NCI-H2227 (cell line): ENCODE data around the gene PCSK2.

Source experiments
- DNase-seq: peaks from one replicate; lab custom pipeline; 2025; ENCODE audit not compliant: unreplicated experiment; lab: John Stamatoyannopoulos, UW

Gene PCSK2

DNA sequence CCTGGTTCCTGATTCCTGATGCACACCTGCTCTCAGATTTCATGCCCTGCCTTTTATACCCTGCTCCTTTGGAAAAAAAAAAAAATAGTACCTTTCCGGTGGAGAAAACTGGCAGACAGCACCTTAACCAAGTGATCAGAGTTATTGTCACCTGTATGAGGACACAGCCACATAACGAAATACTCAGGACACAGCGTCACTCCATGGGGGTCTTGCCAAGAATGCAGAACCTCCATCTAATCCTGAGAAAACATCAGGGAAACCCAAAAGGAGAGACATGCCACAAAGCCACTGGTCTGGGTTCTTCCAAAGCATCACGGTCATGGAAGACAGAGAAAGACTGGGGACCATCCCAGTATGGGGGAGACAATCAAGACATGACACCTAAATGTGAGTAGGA is 275.3 kb downstream of the PCSK2 start:
- DNase-seq: no peak

DNA sequence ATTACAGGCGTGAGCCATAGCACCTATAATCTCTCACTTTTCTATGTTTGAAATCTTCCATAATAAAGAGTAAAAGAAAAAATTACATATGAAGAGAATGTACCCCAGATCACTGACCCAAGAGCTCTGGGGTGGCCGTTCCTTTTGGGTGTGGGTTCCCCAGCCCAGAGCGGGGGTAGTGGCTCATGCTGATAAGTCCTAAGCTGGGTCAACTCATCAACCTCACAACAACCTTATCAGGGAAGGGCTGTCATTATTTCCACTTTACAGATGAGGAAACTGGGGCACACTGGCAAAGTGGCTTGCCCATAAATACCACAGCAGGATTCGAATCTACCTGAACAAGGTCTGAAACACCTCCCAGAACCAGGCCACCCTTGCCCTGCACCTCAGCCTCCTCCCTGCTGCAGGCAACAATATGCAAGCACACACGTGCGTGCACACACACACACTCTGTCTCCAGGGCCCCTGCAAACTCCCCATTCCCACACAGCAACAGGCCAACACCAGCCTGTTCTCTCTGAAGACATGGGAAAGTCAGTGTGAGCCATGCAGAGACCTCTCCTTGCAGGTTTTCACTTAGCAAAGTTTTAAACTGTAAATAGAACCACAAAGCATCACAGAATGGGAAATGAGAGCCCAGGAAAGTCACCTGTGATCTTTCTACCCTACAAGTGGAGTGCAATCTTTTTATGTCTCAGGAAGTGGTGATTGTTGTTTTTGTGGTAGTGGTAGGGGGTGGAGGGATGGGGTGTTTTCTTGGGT is 276.6 kb downstream of the PCSK2 start:
- no peak for DNase-seq

DNA sequence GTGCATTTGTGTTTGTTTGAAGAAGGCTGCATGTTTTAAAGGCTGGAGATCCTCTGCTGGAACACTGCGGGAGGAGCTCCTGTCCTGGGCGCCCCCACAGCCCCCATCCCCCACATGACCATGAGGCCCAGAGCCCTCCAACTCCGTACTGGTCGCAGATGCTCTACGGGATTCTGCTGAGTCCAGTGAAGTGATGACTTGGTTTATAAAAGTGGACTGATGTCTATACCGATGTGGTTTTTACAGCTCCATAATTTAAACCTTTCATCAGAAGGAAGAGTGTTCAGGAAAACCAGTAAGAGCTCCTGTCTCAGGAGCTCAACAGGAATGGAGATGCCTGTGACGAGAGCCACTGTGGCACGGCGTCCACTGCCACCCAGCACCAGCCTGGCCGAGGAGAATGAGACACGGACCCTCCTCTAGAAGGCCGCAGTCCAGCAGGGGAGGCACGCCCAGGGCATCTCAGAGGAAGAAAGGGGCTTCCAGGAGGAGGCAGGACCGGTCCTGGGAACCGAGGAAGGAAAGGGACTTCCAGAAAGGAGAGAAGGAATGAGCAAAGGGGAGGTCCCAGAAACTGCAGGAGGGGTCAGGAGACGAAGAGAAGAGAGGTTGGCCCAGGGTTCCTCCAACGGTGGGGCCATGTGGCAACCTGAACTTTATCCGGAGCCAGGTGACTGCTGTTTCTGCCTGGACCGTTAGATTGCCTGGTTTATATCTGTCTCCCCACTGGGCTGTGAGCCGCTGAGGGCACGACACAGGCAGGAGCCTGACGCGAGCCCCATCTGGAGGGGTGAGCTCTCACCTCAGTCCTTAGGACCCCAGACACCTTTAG is 277.4 kb downstream of the PCSK2 start:
- no peak for DNase-seq

GRCh38 chr20:17504898-17505635 is 278.2 kb downstream of the PCSK2 start:
- DNase-seq: peak; percentile 71

DNA sequence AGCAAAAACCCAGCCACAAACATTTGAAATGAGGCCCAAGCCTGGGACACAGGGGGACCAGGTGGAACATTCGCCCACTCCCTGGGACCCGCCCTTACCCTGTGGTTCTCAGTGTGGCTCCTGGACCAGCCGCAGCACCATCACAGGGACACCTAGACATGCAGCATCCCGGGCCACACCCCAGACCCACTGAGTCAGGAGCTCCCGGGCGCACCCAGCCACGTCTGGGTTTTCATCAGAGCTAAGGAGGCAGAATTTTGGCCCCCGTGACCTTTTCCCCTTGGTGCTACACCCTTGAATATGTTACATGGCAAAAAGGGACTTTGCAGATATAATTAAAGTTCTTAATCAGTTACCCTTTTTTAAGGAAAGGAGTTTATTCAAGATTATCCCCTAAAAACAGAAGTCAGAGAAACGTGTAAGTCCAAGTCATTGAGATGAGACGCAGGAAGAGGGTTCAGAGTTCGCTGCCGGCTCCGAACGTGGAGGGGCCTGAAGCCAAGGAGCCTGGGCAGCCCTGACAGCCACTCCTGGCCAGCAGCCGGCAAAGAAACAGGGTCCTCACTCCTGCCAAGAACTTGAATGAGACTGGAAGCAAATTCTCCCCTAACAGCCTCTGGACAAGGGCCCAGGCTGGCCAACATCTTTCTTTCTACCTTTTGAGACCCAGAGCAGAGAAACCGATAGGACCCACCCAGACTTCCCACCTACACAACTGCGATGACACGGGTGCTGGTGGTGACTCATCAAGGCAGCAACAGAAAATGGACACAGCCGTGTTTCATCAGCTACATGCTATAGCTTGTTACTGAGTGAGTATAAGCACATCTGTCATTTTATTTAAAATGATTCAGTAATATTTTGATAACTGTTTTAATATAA is 279.0 kb downstream of the PCSK2 start:
- no peak for DNase-seq

DNA sequence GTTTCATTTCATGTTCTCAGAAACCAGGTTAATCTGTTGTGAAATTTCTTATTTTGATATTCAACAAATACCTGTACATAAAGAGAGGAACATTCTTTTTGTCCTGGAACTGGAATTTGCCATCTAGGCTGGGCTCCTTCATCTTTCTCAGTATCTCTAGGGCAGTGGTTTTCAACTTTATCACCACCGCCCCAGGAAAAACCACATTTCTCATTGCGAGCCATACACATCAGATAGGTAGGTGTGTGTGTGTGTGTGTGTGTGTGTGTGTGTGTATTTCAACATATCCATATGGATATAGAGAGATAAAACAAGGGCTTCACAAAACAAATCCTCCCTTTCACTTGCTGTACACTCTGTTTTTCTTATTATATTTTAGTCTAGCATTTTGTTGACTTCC is 280.2 kb downstream of the PCSK2 start:
- no peak for DNase-seq

- DNase-seq: no peak
Observed at GRCh38 chr20:17507531-17507930, 280.7 kb downstream of the PCSK2 start.

DNA sequence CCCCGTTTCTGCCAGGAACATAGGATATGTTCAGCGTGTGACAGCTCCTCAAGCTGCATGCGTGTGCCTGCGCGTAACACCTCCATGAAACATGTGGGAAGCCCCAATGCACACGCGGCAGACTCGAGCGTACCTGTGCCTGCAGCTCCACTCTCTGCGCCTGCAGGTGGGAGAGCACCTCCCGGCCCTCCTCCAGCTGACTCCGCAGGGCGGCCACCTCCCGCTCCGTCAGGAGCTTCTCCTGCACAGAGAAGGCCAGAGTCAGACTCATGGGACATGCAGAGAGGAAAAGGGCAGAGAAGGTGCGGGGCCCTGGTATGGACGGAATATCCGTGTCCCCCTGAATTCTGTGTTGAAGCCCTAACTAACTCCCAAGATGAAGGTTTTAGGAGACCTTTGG is 281.9 kb downstream of the PCSK2 start:
- DNase-seq: no peak

DNA sequence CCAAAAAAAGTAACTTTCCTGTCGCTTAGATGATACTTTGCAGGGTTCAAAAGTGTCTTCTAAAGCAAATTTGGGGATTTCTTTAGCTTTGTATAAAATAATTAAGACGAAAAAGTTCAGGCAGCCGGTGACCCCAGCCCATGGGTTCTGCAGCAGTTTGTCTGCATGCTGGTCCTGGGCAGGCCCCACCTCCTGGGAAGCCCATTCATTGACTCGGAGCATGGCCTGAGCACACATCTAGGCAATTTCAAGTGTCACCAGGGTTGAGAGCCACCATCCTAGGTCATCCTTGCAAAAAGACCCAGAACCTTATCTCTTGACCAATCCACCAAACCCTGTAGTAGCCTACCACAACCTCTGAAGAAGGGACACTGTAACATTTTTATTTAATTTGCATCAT is 283.7 kb downstream of the PCSK2 start:
- no peak for DNase-seq

GRCh38 chr20:17511401-17511800 is 284.6 kb downstream of the PCSK2 start:
- no peak for DNase-seq

DNA sequence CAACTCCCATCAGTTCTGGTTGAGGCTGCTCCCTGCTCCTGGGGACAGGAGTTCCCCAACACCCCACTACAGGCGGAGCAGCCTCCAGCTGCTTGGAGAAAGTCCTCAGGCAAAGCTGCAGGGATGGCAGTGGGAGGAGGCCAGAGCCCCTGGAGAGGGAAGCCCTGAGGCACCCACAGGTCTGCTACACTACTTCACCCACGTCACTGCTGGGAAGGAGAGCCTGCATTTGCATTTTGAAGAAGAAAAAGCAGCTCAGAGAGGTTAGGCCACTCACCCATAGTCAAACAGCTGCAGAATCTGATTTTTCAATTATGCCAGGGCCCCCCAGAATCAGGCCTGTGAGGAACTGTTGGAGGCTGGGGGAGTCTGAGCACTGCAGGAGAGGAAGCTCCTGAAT is 287.1 kb downstream of the PCSK2 start:
- no peak for DNase-seq

- no peak for DNase-seq
Observed at GRCh38 chr20:17515053-17515452, 288.2 kb downstream of the PCSK2 start.

GRCh38 chr20:17518339-17519052 is 291.7 kb downstream of the PCSK2 start:
- DNase-seq: no peak

DNA sequence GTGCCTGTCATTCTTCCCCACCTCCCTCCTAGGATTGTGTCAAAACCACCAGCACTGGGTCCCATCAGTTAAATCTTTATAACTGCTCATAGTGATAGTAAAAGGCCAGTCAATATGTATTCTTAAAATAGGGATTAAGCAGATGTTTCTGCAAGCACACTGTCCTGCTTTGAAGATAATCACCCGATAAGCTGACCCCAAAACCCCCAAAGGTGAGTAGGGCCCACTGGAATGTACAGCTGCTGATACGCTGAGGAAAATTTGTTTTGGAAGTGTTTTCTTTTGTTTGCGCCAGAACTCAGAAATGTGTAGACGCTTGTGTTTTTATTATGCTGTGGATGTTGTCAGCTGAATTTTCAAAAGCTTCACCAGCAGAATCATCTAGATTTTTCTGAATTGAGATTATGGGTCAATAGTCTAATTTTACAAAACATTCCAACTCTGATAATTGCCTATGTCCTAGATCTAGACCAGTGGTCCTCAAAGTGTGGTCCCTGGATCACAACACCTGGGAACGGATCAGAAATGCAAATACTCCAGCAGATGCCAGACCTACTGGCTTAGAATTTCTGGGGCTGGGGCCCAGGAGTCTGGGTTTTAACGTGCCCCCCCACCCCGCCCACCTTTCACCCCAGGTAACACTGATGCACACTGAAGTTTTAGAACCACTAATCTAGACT is 292.9 kb downstream of the PCSK2 start:
- no peak for DNase-seq

GRCh38 chr20:17520583-17520982 is 293.7 kb downstream of the PCSK2 start:
- DNase-seq: no peak

DNA sequence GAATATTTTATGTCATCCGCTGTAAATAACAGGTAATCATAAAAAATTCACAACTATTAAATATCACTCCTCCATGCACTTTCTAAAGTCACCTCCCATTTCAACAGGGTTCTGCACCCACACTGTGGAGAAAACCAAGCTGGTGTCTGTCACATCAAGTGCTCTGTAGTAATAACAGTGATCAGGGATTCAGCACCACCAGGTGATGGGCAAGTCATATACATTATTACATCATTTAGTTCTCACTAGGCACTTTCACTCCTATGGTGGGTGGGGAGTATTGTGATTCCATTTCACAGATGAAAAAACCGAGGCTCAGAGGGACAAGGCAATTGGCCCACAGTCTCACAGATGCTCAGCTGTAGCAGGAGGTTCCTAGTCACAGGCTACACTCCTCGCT is 295.7 kb downstream of the PCSK2 start:
- no peak for DNase-seq

GRCh38 chr20:17523326-17523725 is 296.5 kb downstream of the PCSK2 start:
- DNase-seq: no peak

DNA sequence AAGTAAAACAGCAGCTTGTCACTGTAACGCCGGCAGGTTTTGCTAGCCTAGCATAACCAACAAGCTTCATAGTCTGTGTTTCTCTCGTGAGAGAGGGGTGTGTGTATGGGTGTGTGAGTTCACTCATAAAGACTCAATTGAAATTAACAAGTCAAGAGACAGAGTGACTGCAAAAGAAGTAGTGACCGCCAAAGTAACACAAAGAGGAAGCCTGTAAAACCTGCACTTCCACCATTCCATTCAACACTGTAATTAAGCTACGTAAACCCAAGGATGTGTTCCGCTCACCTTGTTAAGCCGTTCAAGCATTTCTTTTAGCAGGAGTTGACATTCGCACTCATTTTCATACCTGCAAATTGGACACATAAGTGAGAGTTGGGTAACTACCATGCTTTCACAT is 297.7 kb downstream of the PCSK2 start:
- no peak for DNase-seq

GRCh38 chr20:17525132-17525531 is 298.3 kb downstream of the PCSK2 start:
- DNase-seq: no peak

GRCh38 chr20:17525650-17526049 is 298.8 kb downstream of the PCSK2 start:
- DNase-seq: peak; percentile 58
